Mucosa of stomach (tissue), 1 donor: ENCODE measurements around the gene ZDHHC20.
A peak's percentile ranks its signal among the peaks of the same experiment; 100 is the strongest.

Source experiments
- H3K27me3 ChIP-seq: one replicate; pipeline ENCODE4 v1.7.0; 2013; ENCODE audit warnings: mild to moderate bottlenecking, low read length; ENCODE audit not compliant: control insufficient read depth, insufficient read depth
- H3K36me3 ChIP-seq: one replicate; pipeline ENCODE4 v1.7.0; 2013; ENCODE audit warnings: low read length; ENCODE audit not compliant: control insufficient read depth, insufficient read depth
- H3K4me1 ChIP-seq: one replicate; pipeline ENCODE4 v1.7.0; 2013; ENCODE audit warnings: mild to moderate bottlenecking, low read length; ENCODE audit not compliant: control insufficient read depth, insufficient read depth
- H3K4me3 ChIP-seq: one replicate; pipeline ENCODE4 v1.7.0; 2013; ENCODE audit warnings: low read length
- H3K9ac ChIP-seq: one replicate; pipeline ENCODE4 v1.7.0; 2013; ENCODE audit warnings: mild to moderate bottlenecking, low read length, moderate library complexity
- H3K9me3 ChIP-seq: one replicate; pipeline ENCODE4 v1.7.0; 2013; ENCODE audit warnings: mild to moderate bottlenecking, low read length, moderate library complexity; ENCODE audit not compliant: control insufficient read depth
- donor health status: Pancreatic carcinoma.

The ZDHHC20 gene

DNA sequence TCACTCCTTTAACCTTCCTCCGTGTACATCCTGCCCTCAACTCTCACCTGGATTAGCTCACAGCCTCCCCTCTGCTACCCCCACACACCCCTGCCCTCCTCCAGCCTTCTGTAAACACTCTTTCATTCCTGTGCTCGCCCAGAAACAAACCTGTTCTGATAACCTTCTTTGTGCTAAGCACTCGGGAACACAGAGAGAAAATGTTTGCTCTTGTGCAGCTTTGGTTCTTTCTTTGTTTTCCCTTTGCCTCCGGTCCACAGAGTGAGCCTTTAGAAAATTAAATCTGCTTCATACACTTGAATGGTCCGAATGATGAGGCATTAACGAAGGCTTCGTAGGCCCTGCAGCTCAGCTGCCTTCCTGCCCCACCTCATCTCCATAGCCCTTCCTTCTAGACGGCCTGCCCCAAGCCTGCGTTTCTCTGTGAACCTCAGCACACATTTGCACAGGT, 6.6 kb upstream of the ZDHHC20 start:
- Histone ChIP-seq H3K9me3 (no peaks in the 10 kb centered on the region), H3K27me3 (no peaks in the 10 kb centered on the region), H3K4me3 (no peak overlapping the region), H3K36me3 (no peaks in the 10 kb centered on the region), H3K9ac (peak overlapping the region; percentile 71), H3K4me1 (peaks cover 41% of the 10 kb centered on the region)

GRCh38 chr13:21463424-21463823, 4.3 kb upstream of the ZDHHC20 start:
- H3K4me1 ChIP-seq = peaks cover 46% of the 10 kb centered on the region
- no peak overlapping the region for H3K9ac ChIP-seq
- no peaks in the 10 kb centered on the region for H3K36me3 ChIP-seq

GRCh38 chr13:21461131-21461530, 2.0 kb upstream of the ZDHHC20 start:
- Histone ChIP-seq H3K4me3 (no peak overlapping the region), H3K9me3 (no peaks in the 10 kb centered on the region), H3K4me1 (peaks cover 33% of the 10 kb centered on the region), H3K9ac (no peak overlapping the region), H3K36me3 (no peaks in the 10 kb centered on the region), H3K27me3 (no peaks in the 10 kb centered on the region)

More at GRCh38 chr13:21463424-21463823, 4.3 kb upstream of the ZDHHC20 start:
- no peaks in the 10 kb centered on the region for H3K9me3 ChIP-seq
- H3K27me3 ChIP-seq = no peaks in the 10 kb centered on the region
- no peak overlapping the region for H3K4me3 ChIP-seq

GRCh38 chr13:21458451-21458812, 671 bp downstream of the ZDHHC20 start:
- no peaks in the 10 kb centered on the region for H3K36me3 ChIP-seq
- peak overlapping the region; percentile 44 for H3K4me3 ChIP-seq
- peak overlapping the region; percentile 90 for H3K9ac ChIP-seq
- no peaks in the 10 kb centered on the region for H3K27me3 ChIP-seq
- no peaks in the 10 kb centered on the region for H3K9me3 ChIP-seq
- peaks cover 19% of the 10 kb centered on the region for H3K4me1 ChIP-seq

DNA sequence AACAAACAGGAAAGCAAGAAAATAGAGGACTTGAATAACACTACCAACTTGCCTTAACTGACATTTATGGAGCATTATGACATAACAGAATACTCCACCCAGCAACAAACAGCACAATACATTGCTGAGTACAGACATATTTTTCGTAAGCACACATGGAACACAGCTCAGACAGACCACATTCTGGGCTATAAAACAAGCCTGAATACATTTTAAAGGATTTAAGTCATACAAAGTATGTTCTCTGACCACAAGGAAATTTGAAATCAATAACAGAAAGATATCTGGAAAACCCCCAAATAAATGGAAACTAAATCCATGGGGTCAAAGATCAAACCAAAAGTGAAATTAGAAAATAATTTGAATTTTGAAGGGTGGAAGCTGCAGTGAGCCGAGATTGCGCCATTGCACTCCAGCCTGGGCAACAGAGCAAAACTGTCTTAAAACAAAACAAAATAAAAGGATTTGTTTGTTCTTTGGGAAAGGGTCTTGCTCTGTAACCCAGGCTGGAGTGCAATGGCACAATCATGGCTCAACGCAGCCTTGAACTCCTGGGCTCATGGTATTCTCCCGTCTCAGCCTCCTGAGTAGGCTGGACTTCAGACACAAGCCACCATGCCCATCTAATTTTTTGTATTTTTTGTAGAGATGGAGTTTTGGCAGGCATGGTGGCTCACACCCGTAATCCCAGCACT, 5.6 kb downstream of the ZDHHC20 start:
- no peak overlapping the region for H3K9ac ChIP-seq
- H3K4me3 ChIP-seq = no peak overlapping the region
- H3K4me1 ChIP-seq = peaks cover 4% of the 10 kb centered on the region
- H3K9me3 ChIP-seq = no peaks in the 10 kb centered on the region
- H3K36me3 ChIP-seq = no peaks in the 10 kb centered on the region
- no peaks in the 10 kb centered on the region for H3K27me3 ChIP-seq

GRCh38 chr13:21450936-21451335, 8.2 kb downstream of the ZDHHC20 start:
- H3K4me3 ChIP-seq = no peak overlapping the region
- no peak overlapping the region for H3K9ac ChIP-seq
- peaks cover 16% of the 10 kb centered on the region for H3K4me1 ChIP-seq
- H3K36me3 ChIP-seq = no peaks in the 10 kb centered on the region
- no peaks in the 10 kb centered on the region for H3K27me3 ChIP-seq
- no peaks in the 10 kb centered on the region for H3K9me3 ChIP-seq

DNA sequence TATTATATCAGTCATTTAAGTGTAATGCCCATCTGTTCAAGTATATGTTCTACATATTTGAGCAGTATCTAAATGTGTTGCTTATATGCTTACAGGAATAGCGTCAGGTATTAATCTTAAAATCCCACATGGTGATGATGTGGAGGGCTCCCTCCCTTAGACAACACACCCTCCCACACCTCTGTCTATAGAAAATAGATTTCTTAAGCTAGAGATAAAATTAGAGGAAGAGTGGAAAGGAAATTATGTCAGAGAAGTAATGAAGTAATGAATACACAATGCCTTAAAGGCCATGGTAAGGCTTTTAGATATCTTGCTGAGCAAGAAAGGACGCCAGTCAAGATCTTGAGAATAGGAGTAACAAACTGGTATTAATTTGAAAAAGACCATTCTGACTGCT, 12.4 kb downstream of the ZDHHC20 start:
- H3K36me3 ChIP-seq = no peaks in the 10 kb centered on the region
- H3K27me3 ChIP-seq = no peaks in the 10 kb centered on the region
- H3K9ac ChIP-seq = peak overlapping the region; percentile 8
- H3K9me3 ChIP-seq = no peaks in the 10 kb centered on the region
- H3K4me3 ChIP-seq = no peak overlapping the region
- peaks cover 17% of the 10 kb centered on the region for H3K4me1 ChIP-seq

GRCh38 chr13:21445759-21446158, 13.3 kb downstream of the ZDHHC20 start:
- no peak overlapping the region for H3K9ac ChIP-seq
- H3K4me1 ChIP-seq = peaks cover 17% of the 10 kb centered on the region
- H3K36me3 ChIP-seq = no peaks in the 10 kb centered on the region
- H3K27me3 ChIP-seq = no peaks in the 10 kb centered on the region
- no peak overlapping the region for H3K4me3 ChIP-seq
- H3K9me3 ChIP-seq = no peaks in the 10 kb centered on the region

GRCh38 chr13:21443171-21443570, 15.9 kb downstream of the ZDHHC20 start:
- no peaks in the 10 kb centered on the region for H3K36me3 ChIP-seq
- H3K9me3 ChIP-seq = no peaks in the 10 kb centered on the region
- H3K9ac ChIP-seq = no peak overlapping the region
- H3K4me1 ChIP-seq = peaks cover 17% of the 10 kb centered on the region
- no peak overlapping the region for H3K4me3 ChIP-seq
- H3K27me3 ChIP-seq = no peaks in the 10 kb centered on the region

DNA sequence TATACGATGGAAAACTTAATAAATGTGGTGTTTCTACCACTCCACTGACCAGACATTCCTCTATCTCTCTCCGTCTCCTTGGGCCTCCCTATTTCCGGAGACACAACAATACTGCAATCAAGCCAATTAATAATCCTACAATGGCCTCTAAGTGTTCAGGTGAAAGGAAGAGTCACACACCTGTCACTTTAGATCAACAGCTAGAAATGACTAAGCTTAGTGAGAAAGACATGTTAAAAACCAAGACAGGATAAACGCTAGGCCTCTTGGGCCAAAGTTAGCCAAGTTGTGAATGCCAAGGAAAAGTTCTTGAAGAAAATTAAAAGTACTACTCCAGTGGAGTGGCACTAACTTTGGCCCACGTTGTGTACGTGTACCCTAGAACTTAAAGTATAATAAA, 22.5 kb downstream of the ZDHHC20 start:
- Histone ChIP-seq H3K4me3 (no peak overlapping the region), H3K36me3 (no peaks in the 10 kb centered on the region), H3K9me3 (no peaks in the 10 kb centered on the region), H3K4me1 (peaks cover 18% of the 10 kb centered on the region), H3K27me3 (no peaks in the 10 kb centered on the region), H3K9ac (no peak overlapping the region)

- peaks cover 18% of the 10 kb centered on the region for H3K4me1 ChIP-seq
- peak overlapping the region; percentile 12 for H3K9ac ChIP-seq
- H3K36me3 ChIP-seq = no peaks in the 10 kb centered on the region
- no peaks in the 10 kb centered on the region for H3K9me3 ChIP-seq
- H3K27me3 ChIP-seq = no peaks in the 10 kb centered on the region
- peak overlapping the region; percentile 2 for H3K4me3 ChIP-seq
These were observed 23.4 kb downstream of the ZDHHC20 start for GRCh38 chr13:21435687-21436151.

DNA sequence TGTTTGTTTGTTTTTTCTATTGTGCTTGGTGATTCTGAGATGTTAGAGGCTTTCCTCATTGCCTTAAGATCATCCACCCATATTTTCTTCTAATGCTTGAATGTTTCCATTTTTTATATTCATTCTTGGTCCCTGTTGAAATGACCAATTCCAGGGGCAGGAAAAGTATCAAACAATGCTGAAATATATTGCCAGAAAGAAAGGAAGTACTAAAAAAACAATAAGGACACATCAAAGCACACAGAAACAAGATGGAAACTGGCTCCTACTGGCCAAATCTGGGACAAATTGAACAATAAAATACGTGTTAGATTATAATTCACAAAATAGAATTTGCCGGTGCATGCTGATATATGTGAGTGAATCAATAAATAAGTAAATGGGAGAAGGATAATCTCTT, 23.9 kb downstream of the ZDHHC20 start:
- Histone ChIP-seq H3K4me1 (peaks cover 18% of the 10 kb centered on the region), H3K36me3 (no peaks in the 10 kb centered on the region), H3K27me3 (no peaks in the 10 kb centered on the region), H3K9me3 (peaks cover 2% of the 10 kb centered on the region), H3K4me3 (no peak overlapping the region), H3K9ac (no peak overlapping the region)

- peaks cover 18% of the 10 kb centered on the region for H3K4me1 ChIP-seq
- H3K4me3 ChIP-seq = no peak overlapping the region
- H3K9ac ChIP-seq = no peak overlapping the region
- H3K9me3 ChIP-seq = peaks cover 7% of the 10 kb centered on the region
- no peaks in the 10 kb centered on the region for H3K36me3 ChIP-seq
- no peaks in the 10 kb centered on the region for H3K27me3 ChIP-seq
These were observed 24.5 kb downstream of the ZDHHC20 start for GRCh38 chr13:21434588-21434987.
